Measurements from ENCODE around the gene TMEM101. TPM values are rescaled to one million over a fixed set of nuclear protein-coding genes. Genes with fewer than 3 reads are reported as not detected.

Gene TMEM101
- total and polyA plus RNA-seq, 2 of the 13 experiments (the other 11 are each of a cell fraction or from before 2014, with no cell fraction given) = 72.0 to 100 TPM

DNA sequence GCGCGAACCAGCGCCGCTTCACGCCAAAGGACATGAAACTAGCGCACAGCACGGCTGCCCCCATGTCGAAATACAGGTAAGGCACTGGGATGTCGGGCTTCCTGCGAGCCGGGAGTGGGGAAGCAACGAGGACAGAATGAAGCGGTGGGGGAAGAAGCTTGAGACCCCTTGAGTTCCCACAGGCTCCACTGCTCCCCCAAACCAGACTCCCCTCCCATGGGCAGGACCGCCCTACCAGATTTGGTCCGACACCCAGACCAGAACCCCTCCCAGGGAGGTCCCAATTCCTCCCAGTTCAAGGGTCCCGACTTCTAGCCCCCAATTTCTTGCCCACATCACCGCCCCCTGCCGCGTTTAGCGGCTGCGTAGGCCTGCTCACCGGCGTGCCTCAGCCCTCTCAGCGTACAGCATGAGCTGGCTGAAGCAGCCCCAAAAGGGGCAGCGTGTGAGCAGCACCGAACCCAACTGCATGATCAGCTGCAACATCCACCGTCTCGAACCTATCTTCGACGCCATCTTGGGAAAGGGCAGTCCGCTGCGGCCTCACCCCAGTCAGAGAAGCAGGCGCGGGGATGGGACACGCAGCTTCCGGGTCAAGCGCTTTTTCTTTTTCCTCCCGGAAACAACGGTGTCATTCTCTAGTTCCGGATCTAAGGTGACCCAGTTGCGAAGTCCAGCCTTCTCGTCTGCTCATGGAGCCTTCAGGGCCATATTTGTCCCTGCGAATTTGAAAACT is at the start of gene TMEM101 (continued):
- TF ChIP-seq ZNF687 (CRISPR knock-in tag; IDR thresholded peaks at IDR 0.05) = peak; percentile 95
- TF ChIP-seq ZC3H4 (CRISPR knock-in tag; IDR thresholded peaks at IDR 0.05; ENCODE audit: borderline replicate concordance) = peak; percentile 62; the same call in 1 of the 2 replicates
- peak; percentile 64; the same call in 1 of the 2 replicates for TF ChIP-seq ZNF292 (CRISPR knock-in tag; IDR thresholded peaks at IDR 0.05; ENCODE audit: borderline replicate concordance, low read depth)
- no peak for TF ChIP-seq ZNF672 (CRISPR knock-in tag; IDR thresholded peaks at IDR 0.05)
- TF ChIP-seq ZFP62 (CRISPR knock-in tag; IDR thresholded peaks at IDR 0.05) = no peak
- peak; percentile 97 for TF ChIP-seq HDAC1 (CRISPR knock-in tag; IDR thresholded peaks at IDR 0.05)
- peak in 1 of 2 experiments; percentile 72; a peak in 1 of 4 replicates for TF ChIP-seq REST (IDR thresholded peaks at IDR 0.05; ENCODE audit: borderline replicate concordance in 1 of 2, low read depth in 1 of 2, low read length in 2 of 2)
- peak; percentile 70 for TF ChIP-seq NFYC (CRISPR knock-in tag; IDR thresholded peaks at IDR 0.05)
- peak; percentile 69 for TF ChIP-seq HNF1A (IDR thresholded peaks at IDR 0.05; ENCODE audit: low read depth)
- peak; percentile 92 for TF ChIP-seq HNF1A (CRISPR knock-in tag; IDR thresholded peaks at IDR 0.05; ENCODE audit: borderline replicate concordance)
- peak; percentile 87 for TF ChIP-seq PPARG (CRISPR knock-in tag; conservative IDR thresholded peaks at IDR 0.05)
- peak; percentile 12; the same call in 1 of the 2 replicates for TF ChIP-seq SAFB2 (CRISPR knock-in tag; IDR thresholded peaks at IDR 0.05; ENCODE audit: borderline replicate concordance, low read depth)
- TF ChIP-seq ZNF30 (CRISPR knock-in tag; IDR thresholded peaks at IDR 0.05) = peak; percentile 94
- peak; percentile 96; the same call in 1 of the 2 replicates for TF ChIP-seq ZNF552 (CRISPR knock-in tag; IDR thresholded peaks at IDR 0.05; ENCODE audit: borderline replicate concordance)
- peak; percentile 98 for TF ChIP-seq ZNF784 (CRISPR knock-in tag; IDR thresholded peaks at IDR 0.05; ENCODE audit: borderline replicate concordance)

Measured in HepG2 (cell line).